Smooth muscle cell (in vitro differentiated cells): ENCODE results near the gene ZNF438. TPM values are rescaled to one million over a fixed set of nuclear protein-coding genes. Genes with fewer than 3 reads are reported as not detected.

Experiments
- DNase-seq: peaks from one replicate; lab custom pipeline; 2025; ENCODE audit not compliant: unreplicated experiment; lab: John Stamatoyannopoulos, UW
- H2AFZ ChIP-seq: fragments of 200-600 bp; sonication (generic); 2 replicates; pipeline ENCODE4 v1.6.0; 2016; ENCODE audit warnings: antibody characterized with exemption, low read depth, mild to moderate bottlenecking
- H3F3A ChIP-seq: fragments of 200-600 bp; sonication (generic); 2 replicates; pipeline ENCODE4 v1.6.0; 2017; ENCODE audit warnings: antibody characterized with exemption, low read depth
- H3K27ac ChIP-seq: fragments of 200-600 bp; sonication (generic); 2 replicates; pipeline ENCODE4 v1.5.1; 2016; ENCODE audit warnings: low read depth, mild to moderate bottlenecking
- H3K27me3 ChIP-seq: fragments of 200-600 bp; sonication (generic); 2 replicates; pipeline ENCODE4 v1.6.1; 2016; ENCODE audit warnings: low read depth, mild to moderate bottlenecking
- H3K36me3 ChIP-seq: fragments of 200-600 bp; sonication (generic); 2 replicates; pipeline ENCODE4 v1.5.1; 2016; ENCODE audit warnings: low read depth
- H3K4me1 ChIP-seq: fragments of 200-600 bp; sonication (generic); 2 replicates; pipeline ENCODE4 v1.5.1; 2016; ENCODE audit warnings: low read depth
- H3K4me2 ChIP-seq: fragments of 200-600 bp; sonication (generic); 2 replicates; pipeline ENCODE4 v1.6.0; 2016; ENCODE audit warnings: mild to moderate bottlenecking
- H3K4me3 ChIP-seq: fragments of 200-600 bp; sonication (generic); 2 replicates; pipeline ENCODE4 v1.5.1; 2016; ENCODE audit warnings: mild to moderate bottlenecking
- H3K79me2 ChIP-seq: fragments of 200-600 bp; sonication (generic); 2 replicates; pipeline ENCODE4 v1.6.0; 2016; ENCODE audit warnings: low read depth, mild to moderate bottlenecking
- H3K9ac ChIP-seq: fragments of 200-600 bp; sonication (generic); 2 replicates; pipeline ENCODE4 v1.6.0; 2016; ENCODE audit warnings: low read depth
- H3K9me3 ChIP-seq: fragments of 200-600 bp; sonication (generic); replicated peaks from 2 replicates; pipeline ENCODE4 v1.5.1; 2016; ENCODE audit warnings: low read depth
- H4K20me1 ChIP-seq: fragments of 200-600 bp; sonication (generic); 2 replicates; pipeline ENCODE4 v1.6.0; 2016; ENCODE audit warnings: low read depth
- CTCF ChIP-seq: fragments of 200-600 bp; sonication (generic); IDR thresholded peaks from 2 replicates; pipeline ENCODE4 v1.5.1; 2017; ENCODE audit warnings: borderline replicate concordance, mild to moderate bottlenecking, antibody characterized with exemption; ENCODE audit not compliant: insufficient read depth, poor library complexity, severe bottlenecking
- WGBS: methylation state at CpG from one replicate; pipeline ENCODE4 v1.1.7; 2016; ENCODE audit warnings: low lambda C conversion rate; 5-methylcytosine and 5-hydroxymethylcytosine counted together
- polyA plus RNA-seq: library from polyadenylated mRNA; unstranded; fragments of >200 nt; fragmentation: Nextera tagmentation; extraction: Ambion mirVana; gene quantifications from 2 replicates; pipeline ENCODE4 v1.2.1, GENCODE V29; 2016
- total RNA-seq: library from RNA; depleted of rRNA; stranded (reverse); fragments of >200 nt; gene quantifications from 2 replicates; pipeline ENCODE4 v1.2.3, GENCODE V29; 2014

Gene ZNF438
- total and polyA plus RNA-seq, 2 experiments from 2014 or later, result 2.8 to 3.4 TPM

- Histone ChIP-seq H3K36me3 (no peaks in the 10 kb centered on the region), H3K9ac (no peak overlapping the region), H3K4me2 (no peak overlapping the region), H3K27me3 (no peaks in the 10 kb centered on the region), H3K4me3 (no peak overlapping the region), H3F3A (no peaks in the 10 kb centered on the region), H4K20me1 (no peaks in the 10 kb centered on the region), H3K27ac (no peak overlapping the region), H3K79me2 (no peaks in the 10 kb centered on the region), H3K9me3 (no peaks in the 10 kb centered on the region), H2AFZ (no peak overlapping the region), H3K4me1 (no peaks in the 10 kb centered on the region)
- WGBS, result 97% methylated on average over 2 of the region's 2 CpGs
- TF ChIP-seq CTCF, result no peak
- DNase-seq, result no peak
These were observed 52.8 kb downstream of the ZNF438 start for GRCh38 chr10:30978843-30979242.

GRCh38 chr10:30977385-30977784, 54.3 kb downstream of the ZNF438 start:
- DNase-seq, result no peak
- Histone ChIP-seq H3K4me2 (no peak overlapping the region), H3K36me3 (no peaks in the 10 kb centered on the region), H4K20me1 (no peaks in the 10 kb centered on the region), H3F3A (no peaks in the 10 kb centered on the region), H3K27ac (no peak overlapping the region), H3K27me3 (no peaks in the 10 kb centered on the region), H3K9me3 (no peaks in the 10 kb centered on the region), H3K4me3 (no peak overlapping the region), H3K4me1 (no peaks in the 10 kb centered on the region), H3K79me2 (no peaks in the 10 kb centered on the region), H2AFZ (no peak overlapping the region), H3K9ac (no peak overlapping the region)
- no peak for TF ChIP-seq CTCF
- WGBS, result 90% methylated on average over 8 of the region's 8 CpGs

- H3K27ac ChIP-seq, result no peak overlapping the region
These were observed 56.8 kb downstream of the ZNF438 start for GRCh38 chr10:30974773-30975415.

More at GRCh38 chr10:30974773-30975415, 56.8 kb downstream of the ZNF438 start:
- H2AFZ ChIP-seq, result no peak overlapping the region
- H3K4me2 ChIP-seq, result no peak overlapping the region
- peaks cover 7% of the 10 kb centered on the region for H3K4me1 ChIP-seq
- H3K79me2 ChIP-seq, result no peaks in the 10 kb centered on the region
- no peak overlapping the region for H3K9ac ChIP-seq
- no peak for TF ChIP-seq CTCF
- no peaks in the 10 kb centered on the region for H4K20me1 ChIP-seq
- 97% methylated on average over 1 of the region's 1 CpG for WGBS
- H3K9me3 ChIP-seq, result no peaks in the 10 kb centered on the region
- no peak for DNase-seq
- H3K4me3 ChIP-seq, result no peak overlapping the region
- H3F3A ChIP-seq, result no peaks in the 10 kb centered on the region
- H3K36me3 ChIP-seq, result no peaks in the 10 kb centered on the region
- no peaks in the 10 kb centered on the region for H3K27me3 ChIP-seq
